ENCODE data around the gene FANCM. TPM values are rescaled to one million over a fixed set of nuclear protein-coding genes. Genes with fewer than 3 reads are reported as not detected.

FANCM gene
- polyA plus RNA-seq, 1 donor from 2014 or later, result 5.0 TPM

- no peak overlapping the region for H2AFZ ChIP-seq (ENCODE audit: low read depth, low read length)
- no peak overlapping the region for H3K27ac ChIP-seq (ENCODE audit: low read length)
- no peak overlapping the region for H3K4me2 ChIP-seq (ENCODE audit: low read length)
- no peak overlapping the region for H3K9ac ChIP-seq (ENCODE audit: low read length)
- no peaks in the 10 kb centered on the region for H3K27me3 ChIP-seq (ENCODE audit: insufficient read depth, low read depth, low read length)
- H4K20me1 ChIP-seq (ENCODE audit: insufficient read depth), result no peaks in the 10 kb centered on the region
- H3K79me2 ChIP-seq (replicated peaks; ENCODE audit: insufficient read depth, low read length), result no peaks in the 10 kb centered on the region
- no peaks in the 10 kb centered on the region for H3F3A ChIP-seq (ENCODE audit: insufficient read depth, low read length, poor library complexity, severe bottlenecking)
- H3K9me2 ChIP-seq (ENCODE audit: insufficient read depth, low read length), result no peaks in the 10 kb centered on the region
- no peaks in the 10 kb centered on the region for H3K36me3 ChIP-seq (ENCODE audit: insufficient read depth, low read length)
- H3K9me3 ChIP-seq (ENCODE audit: low read length), result no peaks in the 10 kb centered on the region
- TF ChIP-seq RAD21 (conservative IDR thresholded peaks at IDR 0.05) (no peak), POLR2AphosphoS5 (IDR thresholded peaks at IDR 0.05) (no peak)
- H3K4me3 ChIP-seq (ENCODE audit: low read length), result no peak overlapping the region
These were observed 59.2 kb downstream of the FANCM start for GRCh38 chr14:45194964-45195363.

- Histone ChIP-seq H3K9ac (ENCODE audit: low read length) (no peak overlapping the region), H3K27ac (ENCODE audit: low read length) (no peak overlapping the region), H3F3A (ENCODE audit: insufficient read depth, low read length, poor library complexity, severe bottlenecking) (no peaks in the 10 kb centered on the region), H4K20me1 (ENCODE audit: insufficient read depth) (no peaks in the 10 kb centered on the region), H3K36me3 (ENCODE audit: insufficient read depth, low read length) (no peaks in the 10 kb centered on the region), H2AFZ (ENCODE audit: low read depth, low read length) (no peak overlapping the region), H3K79me2 (replicated peaks; ENCODE audit: insufficient read depth, low read length) (no peaks in the 10 kb centered on the region), H3K9me2 (ENCODE audit: insufficient read depth, low read length) (no peaks in the 10 kb centered on the region), H3K27me3 (ENCODE audit: insufficient read depth, low read depth, low read length) (no peaks in the 10 kb centered on the region), H3K9me3 (ENCODE audit: low read length) (no peaks in the 10 kb centered on the region), H3K4me3 (ENCODE audit: low read length) (no peak overlapping the region), H3K4me2 (ENCODE audit: low read length) (no peak overlapping the region)
- TF ChIP-seq POLR2AphosphoS5 (IDR thresholded peaks at IDR 0.05), result no peak
- TF ChIP-seq MXI1 (conservative IDR thresholded peaks at IDR 0.05; ENCODE audit: poor library complexity, severe bottlenecking), result no peak
- no peak for TF ChIP-seq SMC3 (conservative IDR thresholded peaks at IDR 0.05; ENCODE audit: poor library complexity)
- no peak for TF ChIP-seq RAD21 (conservative IDR thresholded peaks at IDR 0.05)
- no peak for TF ChIP-seq TAF1 (IDR thresholded peaks at IDR 0.05; ENCODE audit: low read depth)
- no peak for TF ChIP-seq EZH2 (IDR thresholded peaks at IDR 0.05; ENCODE audit: borderline replicate concordance, insufficient read depth, low read length, poor library complexity, severe bottlenecking)
- no peak for TF ChIP-seq EP300 (conservative IDR thresholded peaks at IDR 0.05; ENCODE audit: poor library complexity, severe bottlenecking)
- TF ChIP-seq CTCF (IDR thresholded peaks at IDR 0.05; ENCODE audit: poor library complexity, severe bottlenecking), result no peak
- no peak for TF ChIP-seq REST (IDR thresholded peaks at IDR 0.05; ENCODE audit: borderline replicate concordance)
These were observed 62.8 kb downstream of the FANCM start for GRCh38 chr14:45198551-45198950.

- no peak overlapping the region for H3K9ac ChIP-seq (ENCODE audit: low read length)
These were observed 63.5 kb downstream of the FANCM start for GRCh38 chr14:45199230-45199629.

More at GRCh38 chr14:45199230-45199629, 63.5 kb downstream of the FANCM start:
- no peaks in the 10 kb centered on the region for H3K27me3 ChIP-seq (ENCODE audit: insufficient read depth, low read depth, low read length)
- no peak overlapping the region for H3K4me2 ChIP-seq (ENCODE audit: low read length)
- H4K20me1 ChIP-seq (ENCODE audit: insufficient read depth), result no peaks in the 10 kb centered on the region
- H3K27ac ChIP-seq (ENCODE audit: low read length), result no peak overlapping the region
- H3K36me3 ChIP-seq (ENCODE audit: insufficient read depth, low read length), result no peaks in the 10 kb centered on the region
- no peaks in the 10 kb centered on the region for H3K9me3 ChIP-seq (ENCODE audit: low read length)
- no peaks in the 10 kb centered on the region for H3K9me2 ChIP-seq (ENCODE audit: insufficient read depth, low read length)
- no peak overlapping the region for H2AFZ ChIP-seq (ENCODE audit: low read depth, low read length)
- no peaks in the 10 kb centered on the region for H3F3A ChIP-seq (ENCODE audit: insufficient read depth, low read length, poor library complexity, severe bottlenecking)
- no peaks in the 10 kb centered on the region for H3K79me2 ChIP-seq (replicated peaks; ENCODE audit: insufficient read depth, low read length)
- TF ChIP-seq TAF1 (IDR thresholded peaks at IDR 0.05; ENCODE audit: low read depth) (no peak), SMC3 (conservative IDR thresholded peaks at IDR 0.05; ENCODE audit: poor library complexity) (no peak), REST (IDR thresholded peaks at IDR 0.05; ENCODE audit: borderline replicate concordance) (no peak), EP300 (conservative IDR thresholded peaks at IDR 0.05; ENCODE audit: poor library complexity, severe bottlenecking) (no peak), RAD21 (conservative IDR thresholded peaks at IDR 0.05) (no peak), POLR2AphosphoS5 (IDR thresholded peaks at IDR 0.05) (no peak), MXI1 (conservative IDR thresholded peaks at IDR 0.05; ENCODE audit: poor library complexity, severe bottlenecking) (no peak), EZH2 (IDR thresholded peaks at IDR 0.05; ENCODE audit: borderline replicate concordance, insufficient read depth, low read length, poor library complexity, severe bottlenecking) (no peak), CTCF (IDR thresholded peaks at IDR 0.05; ENCODE audit: poor library complexity, severe bottlenecking) (no peak)
- no peak overlapping the region for H3K4me3 ChIP-seq (ENCODE audit: low read length)
